GM19238 (cell line): Measurements from ENCODE around the gene RALGAPB.
"Not testable (repeated sequence)": the region's sequence is repeated elsewhere in the genome, so short reads cannot be mapped to it uniquely, and the experiment has no call there.

ENCODE experiments used
- DNase-seq: peaks from one replicate; pipeline ENCODE4 v3.0.0; 2011; ENCODE audit warnings: low spot score; ENCODE audit not compliant: insufficient read length

Gene RALGAPB

GRCh38 chr20:38485041-38485440 lies 12.4 kb downstream of the RALGAPB start:
- no peak for DNase-seq

GRCh38 chr20:38489181-38489580 lies 16.5 kb downstream of the RALGAPB start:
- no peak for DNase-seq

DNA sequence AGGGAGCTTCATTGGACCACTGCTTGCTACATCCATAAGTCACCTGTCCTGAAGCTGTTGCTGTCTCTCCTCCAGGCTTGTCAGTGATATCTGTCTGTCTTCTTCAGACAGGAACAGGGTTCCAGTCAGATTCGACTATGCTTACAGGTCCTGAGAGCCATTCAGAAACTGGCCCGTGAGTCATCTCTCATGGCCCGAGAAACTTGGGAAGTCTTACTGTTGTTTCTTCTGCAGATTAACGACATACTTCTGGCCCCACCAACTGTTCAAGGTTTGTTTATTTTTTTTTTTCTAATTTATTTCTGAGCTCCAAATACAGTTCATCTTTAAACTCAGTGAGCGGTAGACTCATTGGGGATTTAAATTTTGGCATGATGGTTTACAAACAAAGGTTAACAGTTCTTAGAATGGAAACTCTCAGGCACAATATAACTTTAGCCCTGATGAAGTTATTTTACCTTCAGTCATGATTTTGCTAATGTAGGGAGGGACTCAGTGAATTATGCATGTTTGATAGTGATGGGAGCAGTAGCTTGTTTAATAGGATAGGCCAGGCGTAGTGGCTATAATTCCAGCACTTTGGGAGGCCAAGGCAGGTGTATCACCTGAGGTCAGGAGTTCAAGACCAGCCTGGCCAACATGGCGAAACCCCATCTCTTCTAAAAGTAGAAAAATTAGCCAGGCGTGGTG lies 24.7 kb downstream of the RALGAPB start:
- DNase-seq: no peak

DNA sequence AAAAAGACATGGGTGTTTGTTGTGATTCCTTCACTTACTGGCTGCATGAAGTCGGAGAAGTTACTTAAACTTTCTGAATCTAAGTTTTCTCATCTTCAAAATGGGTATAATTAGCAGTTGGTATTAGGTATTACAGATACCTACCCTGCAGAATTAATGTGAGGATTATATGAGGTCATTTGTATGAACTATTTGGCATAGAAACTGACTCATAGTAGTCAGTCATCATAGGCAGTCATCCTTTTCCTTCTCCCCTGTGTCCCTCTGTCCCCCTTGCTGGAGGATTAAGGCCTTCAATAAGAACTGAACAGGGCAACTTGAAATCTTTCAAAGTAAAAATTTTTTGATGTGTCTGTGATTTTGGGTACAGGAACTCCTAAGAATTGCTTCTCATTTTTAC lies 26.3 kb downstream of the RALGAPB start:
- DNase-seq: no peak

DNA sequence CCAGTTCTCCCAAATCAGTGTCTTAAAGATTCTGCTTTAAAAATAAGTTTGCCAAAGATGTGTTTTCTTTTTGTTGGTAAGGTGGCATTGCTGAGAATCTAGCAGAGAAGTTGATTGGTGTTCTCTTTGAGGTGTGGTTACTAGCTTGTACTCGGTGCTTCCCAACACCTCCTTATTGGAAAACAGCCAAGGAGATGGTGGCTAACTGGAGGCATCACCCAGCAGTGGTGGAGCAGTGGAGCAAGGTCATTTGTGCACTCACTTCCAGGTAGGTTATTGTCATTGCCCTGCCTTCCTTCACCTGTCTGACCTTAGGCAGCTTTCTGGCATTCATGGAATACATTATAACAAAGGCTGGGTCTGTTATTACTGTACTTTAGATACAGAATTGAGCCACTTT lies 26.7 kb downstream of the RALGAPB start:
- DNase-seq: no peak

- no peak for DNase-seq
Measured at GRCh38 chr20:38501858-38502436, 29.3 kb downstream of the RALGAPB start.

DNA sequence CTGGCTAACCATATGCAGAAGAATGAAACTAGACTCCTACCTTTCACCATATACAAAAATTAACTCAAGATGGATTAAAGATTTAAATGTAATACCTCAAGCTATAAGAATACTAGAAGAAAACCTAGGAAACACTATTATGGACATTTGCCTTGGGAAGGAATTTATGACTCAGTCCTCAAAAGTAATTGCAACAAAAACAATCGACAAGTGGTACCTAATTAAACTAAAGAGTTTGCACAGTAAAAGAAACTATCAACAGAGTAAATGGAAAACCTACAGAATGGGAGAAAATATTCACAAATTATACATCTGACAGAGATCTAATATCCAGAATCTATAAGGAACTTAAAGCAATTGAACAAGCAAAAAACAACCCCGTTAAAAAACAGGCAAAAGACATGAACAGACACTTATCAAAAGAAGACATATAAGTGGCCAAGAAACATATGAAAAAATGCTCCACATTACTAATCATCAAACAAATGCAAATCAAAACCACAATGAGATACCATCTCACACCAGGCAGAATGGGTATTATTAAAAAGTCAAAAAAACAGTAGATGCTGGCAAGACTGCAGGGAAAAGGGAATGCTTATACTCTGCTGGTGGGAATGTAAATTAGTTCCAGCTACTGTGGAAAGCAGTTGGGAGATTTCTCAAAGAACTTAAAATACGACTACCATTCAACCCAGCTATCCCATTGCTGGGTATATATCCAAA lies 31.9 kb downstream of the RALGAPB start:
- no peak for DNase-seq

DNA sequence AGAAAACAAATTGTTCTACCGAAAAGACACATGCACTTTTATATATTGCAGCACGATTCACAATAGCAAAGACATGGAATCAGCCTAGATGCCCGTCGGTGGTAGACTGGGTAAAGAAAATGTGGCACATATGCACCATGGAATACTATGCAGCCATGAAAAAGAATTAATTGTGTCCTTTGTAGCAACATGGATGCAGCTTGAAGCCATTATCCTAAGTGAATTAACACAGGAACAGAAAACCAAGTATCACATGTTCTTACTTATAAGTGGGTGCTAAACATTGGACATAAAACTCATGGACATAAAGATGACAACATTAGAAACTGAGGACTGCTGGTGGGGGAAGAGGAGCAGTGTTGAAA lies 32.4 kb downstream of the RALGAPB start:
- no peak for DNase-seq

- not testable (repeated sequence) for DNase-seq
Measured at GRCh38 chr20:38511726-38512125, 39.1 kb downstream of the RALGAPB start.

- no peak for DNase-seq
Measured at GRCh38 chr20:38514185-38514584, 41.5 kb downstream of the RALGAPB start.

GRCh38 chr20:38514947-38515346 lies 42.3 kb downstream of the RALGAPB start:
- DNase-seq: no peak

GRCh38 chr20:38515631-38516030 lies 43.0 kb downstream of the RALGAPB start:
- DNase-seq: no peak

GRCh38 chr20:38519426-38519825 lies 46.8 kb downstream of the RALGAPB start:
- DNase-seq: no peak

GRCh38 chr20:38520261-38520660 lies 47.6 kb downstream of the RALGAPB start:
- DNase-seq: no peak

DNA sequence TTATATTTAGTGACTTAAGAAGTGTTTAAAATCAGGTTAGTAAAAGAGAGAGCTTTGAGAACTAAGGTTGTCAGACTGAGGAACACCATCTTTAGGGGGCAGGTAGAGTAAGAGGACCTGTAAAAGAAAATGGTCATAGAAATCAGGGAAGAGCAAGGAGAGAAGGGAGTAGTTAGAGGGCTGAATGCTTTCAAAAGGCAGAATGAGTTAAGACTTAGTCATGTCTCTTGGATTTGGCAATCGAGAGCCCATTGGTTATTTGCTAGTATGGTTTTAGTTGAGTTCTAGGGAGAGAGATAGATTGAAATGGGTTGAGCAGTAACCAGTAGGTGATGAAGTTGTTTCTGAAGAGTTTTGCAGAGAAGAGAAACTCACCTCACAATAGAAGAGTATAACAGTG lies 51.1 kb downstream of the RALGAPB start:
- no peak for DNase-seq

- DNase-seq: no peak
Measured at GRCh38 chr20:38528167-38528566, 55.5 kb downstream of the RALGAPB start.

DNA sequence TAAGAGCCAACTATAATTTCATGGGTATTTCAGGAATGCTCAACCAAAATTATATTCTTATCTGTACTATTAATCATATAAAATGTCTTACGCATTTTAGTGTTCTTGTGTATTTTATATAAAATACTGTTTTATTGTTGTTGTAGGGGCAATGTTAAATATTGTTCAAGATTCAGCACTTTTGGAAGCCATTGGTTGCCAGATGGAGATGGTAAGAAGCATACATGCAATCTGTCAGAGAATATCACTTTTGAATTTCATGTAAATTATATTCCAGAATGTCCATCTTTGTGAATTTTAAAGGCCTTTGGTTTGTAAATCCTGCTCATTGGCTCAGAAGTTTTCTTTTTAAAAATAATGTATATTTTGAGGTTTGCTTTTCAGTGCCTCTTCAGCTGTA lies 58.4 kb downstream of the RALGAPB start:
- DNase-seq: no peak

- DNase-seq: no peak
Measured at GRCh38 chr20:38534756-38535155, 62.1 kb downstream of the RALGAPB start.

GRCh38 chr20:38536310-38536709 lies 63.7 kb downstream of the RALGAPB start:
- DNase-seq: no peak

GRCh38 chr20:38537176-38537575 lies 64.5 kb downstream of the RALGAPB start:
- DNase-seq: no peak

DNA sequence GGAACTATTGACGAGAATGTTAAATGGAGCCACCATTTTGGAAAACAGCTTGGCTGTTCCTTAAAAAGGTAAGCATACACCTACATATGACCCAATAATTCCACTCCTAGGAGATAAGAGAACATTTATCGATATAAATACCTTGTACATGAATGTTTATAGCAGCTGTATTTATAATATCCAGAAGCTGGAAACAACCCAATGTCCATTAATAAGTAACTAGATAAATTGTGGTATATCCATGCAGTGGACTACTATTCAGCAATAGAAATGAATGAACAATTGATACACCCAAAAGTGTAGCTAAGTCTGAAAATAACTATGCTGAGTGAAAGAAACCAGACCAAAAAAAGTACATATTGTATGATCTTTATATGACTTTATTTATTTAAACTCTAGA lies 66.1 kb downstream of the RALGAPB start:
- DNase-seq: no peak

DNA sequence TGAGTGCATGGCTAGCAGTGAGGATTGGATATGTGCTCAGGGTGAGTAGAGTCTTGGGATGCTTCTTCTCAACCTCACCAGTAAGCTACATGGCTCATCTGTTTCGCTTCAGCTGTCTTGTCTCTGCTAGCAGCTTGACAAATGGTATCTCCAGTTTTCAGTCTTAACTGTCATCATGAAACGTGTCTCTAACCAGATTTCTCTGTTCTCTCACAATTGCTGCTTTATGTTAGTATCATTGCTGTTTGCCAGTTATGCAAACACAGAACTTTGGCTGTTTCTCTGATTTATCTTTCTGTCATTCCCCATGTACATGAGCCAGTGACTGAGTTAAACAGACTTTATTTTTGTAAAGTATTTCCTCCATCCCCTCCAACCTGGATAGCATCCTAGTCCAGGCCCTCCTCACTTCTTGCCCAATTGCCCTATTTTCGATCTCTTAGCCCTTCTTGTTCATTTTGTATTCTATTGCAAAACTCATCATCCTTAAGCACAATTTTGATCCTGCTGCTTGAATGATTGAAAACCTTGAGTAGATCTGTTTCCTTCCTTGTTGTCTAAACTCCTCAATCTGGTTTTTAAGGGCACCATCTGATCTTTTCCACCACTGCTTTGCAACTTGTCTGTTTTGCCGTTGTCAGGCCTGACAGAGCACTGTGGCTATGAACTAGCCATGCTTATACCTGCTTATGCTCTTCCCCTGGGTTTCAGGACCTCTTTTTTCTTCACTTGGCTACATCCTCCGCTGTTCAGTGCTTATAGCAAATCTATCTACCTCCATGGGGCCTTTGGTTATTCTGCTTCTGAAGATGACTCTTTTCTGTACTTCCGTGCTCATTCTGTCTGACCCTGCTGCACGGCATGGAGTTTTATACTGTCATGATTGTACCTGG lies 70.6 kb downstream of the RALGAPB start:
- no peak for DNase-seq
